HG03354 (cell line): Measurements from ENCODE around the gene MAST4.

ENCODE experiments used
- ATAC-seq: cut with Tn5 transposase; IDR thresholded peaks from one replicate; pipeline ENCODE4 v1.9.1; 2021; ENCODE audit warnings: mild to moderate bottlenecking; ENCODE audit not compliant: unreplicated experiment, poor library complexity, severe bottlenecking

MAST4 gene

GRCh38 chr5:66859526-66859925, 263.3 kb downstream of the MAST4 start:
- no peak for ATAC-seq

DNA sequence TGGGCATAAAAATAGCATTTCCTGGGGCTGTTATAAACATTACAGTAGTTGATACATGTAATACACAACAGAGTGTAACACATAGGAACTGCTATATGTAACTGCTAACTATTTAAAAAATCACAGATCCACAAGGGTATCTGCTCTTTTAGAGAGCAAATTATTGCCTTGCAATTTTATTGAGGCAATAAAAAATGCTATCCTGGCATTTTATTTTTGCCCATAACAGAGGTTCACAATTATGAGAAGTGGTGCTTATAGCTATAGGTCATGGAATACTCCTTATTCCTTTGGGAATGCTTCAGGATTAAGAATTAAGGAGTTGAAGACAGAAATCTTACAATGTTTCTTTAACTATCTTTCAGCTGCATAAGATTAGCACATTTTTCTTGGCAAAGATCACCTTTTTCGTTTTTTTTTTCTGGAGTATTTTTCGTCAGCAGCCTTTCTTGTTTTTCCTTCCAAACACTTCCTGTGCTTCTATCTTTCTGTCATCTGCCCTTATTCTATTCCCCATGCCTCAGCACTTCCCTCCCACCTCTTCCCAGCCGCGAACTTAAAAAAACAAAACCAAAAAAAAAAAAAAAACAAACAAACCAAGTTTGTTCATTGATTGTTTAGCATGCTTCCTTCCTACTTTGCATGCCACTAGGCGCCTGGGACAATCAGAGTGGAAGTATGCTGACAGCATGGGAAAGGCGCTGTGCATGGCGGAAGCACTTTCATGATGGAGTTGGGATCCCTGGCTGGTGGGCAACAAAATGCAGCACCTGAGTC, 264.2 kb downstream of the MAST4 start:
- ATAC-seq = no peak

GRCh38 chr5:66861402-66861801, 265.2 kb downstream of the MAST4 start:
- no peak for ATAC-seq

- no peak for ATAC-seq
Measured at GRCh38 chr5:66862020-66862419, 265.8 kb downstream of the MAST4 start.

DNA sequence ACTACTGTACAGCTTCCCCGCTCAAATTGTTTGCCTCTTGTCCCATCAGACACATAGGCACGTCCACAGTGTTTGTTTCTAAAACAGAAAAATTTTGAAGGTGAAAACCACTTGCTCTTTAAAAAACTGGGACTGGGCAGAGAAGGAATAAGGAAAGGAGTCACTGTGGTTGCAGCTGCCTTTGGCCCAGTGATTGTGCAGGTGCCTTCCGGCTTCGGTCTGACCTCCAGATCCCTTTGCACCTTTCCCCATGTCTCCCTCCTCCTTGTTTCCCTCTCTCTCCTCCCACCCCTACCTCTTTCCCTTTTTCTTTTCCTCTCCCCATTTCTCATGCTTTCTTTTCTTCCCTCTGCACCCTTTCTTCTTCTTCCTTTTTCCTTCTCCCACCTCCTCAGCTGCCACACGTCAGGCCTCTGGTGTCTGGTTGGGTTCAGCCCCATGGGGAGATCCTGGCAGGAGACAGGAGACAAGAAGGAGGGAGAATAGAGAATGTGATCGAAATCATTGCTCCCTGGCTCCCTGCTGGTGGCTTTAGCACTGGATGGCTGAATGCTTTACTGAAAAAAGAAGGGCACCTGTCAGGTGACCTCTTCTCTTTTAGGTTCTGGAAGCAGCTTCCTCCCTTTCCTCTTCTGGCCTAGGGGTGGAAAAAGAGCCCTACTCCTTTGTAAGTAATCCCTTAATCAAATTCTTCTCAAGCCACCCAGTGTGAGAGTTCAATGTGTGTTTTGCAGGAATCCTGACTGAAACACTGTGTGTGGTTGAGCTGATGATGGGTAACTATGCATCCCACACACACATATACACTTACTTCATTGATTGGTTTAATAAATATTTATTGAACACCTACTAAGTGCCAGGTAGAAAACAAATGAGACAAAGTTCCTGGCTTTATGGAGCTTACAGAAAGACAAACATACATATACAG, 267.3 kb downstream of the MAST4 start:
- no peak for ATAC-seq

DNA sequence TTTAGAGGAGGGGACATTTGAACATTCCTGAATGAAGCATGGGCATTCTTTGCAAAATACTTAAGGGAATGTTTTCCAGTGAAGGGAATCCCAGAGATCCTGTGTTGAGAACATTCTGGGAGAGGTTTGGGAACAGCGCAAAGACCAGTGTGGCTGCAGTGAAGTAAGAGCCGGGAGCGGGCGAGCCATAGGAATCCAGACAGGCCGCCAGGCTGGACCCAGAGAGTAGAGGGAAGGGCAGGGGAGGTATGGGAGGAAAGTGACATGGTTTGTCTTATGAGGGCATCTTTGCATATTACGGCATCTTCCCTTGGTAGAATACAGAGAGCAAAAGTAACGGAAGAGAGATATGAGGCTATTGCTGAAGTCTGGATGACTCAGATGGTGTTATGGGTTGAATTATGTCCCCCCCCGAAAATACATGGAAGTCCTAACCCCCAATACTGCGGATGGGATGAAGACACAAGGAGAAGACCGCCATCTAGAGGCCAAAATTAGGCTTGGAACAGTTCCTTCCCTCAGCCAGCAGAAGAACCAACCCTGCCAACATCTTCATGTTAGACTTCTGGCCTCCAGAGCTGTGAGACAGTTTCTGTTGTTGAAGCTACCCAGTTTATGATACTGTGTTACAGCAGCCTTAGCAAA, 268.2 kb downstream of the MAST4 start:
- ATAC-seq = no peak

DNA sequence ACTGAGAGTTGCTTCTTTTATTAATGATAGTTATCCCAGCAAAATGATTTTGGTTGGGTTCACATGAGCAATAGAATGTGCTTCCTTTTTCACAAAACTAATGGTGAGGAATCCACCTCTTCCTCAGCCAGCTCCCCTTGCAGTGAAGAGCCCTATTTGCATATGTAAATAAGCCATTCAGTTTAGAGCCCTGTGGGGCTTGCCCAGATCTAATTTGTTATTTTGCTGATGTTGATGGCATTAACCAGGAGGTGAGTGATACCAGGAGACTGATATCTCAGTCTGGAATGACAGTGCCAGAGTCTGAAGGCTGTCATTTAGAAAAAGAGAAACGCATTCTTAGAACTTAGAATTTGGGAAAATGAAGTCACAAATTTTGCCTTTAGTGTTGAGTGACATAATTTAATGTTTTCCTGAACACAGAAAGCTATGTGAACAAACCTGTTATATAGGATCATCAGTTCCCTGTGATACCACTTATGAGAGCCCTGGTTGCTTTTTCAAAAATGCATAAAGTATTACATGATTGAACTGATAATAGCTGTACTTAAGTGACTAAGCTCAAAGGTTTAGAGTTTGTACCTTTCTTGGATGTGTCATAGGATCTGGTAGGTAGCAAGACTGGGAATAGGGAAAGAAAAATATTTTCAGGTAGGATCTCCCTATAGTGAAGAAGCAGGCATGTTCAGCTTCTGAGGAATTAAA, 271.6 kb downstream of the MAST4 start:
- no peak for ATAC-seq

- no peak for ATAC-seq
Measured at GRCh38 chr5:66869347-66869746, 273.2 kb downstream of the MAST4 start.

DNA sequence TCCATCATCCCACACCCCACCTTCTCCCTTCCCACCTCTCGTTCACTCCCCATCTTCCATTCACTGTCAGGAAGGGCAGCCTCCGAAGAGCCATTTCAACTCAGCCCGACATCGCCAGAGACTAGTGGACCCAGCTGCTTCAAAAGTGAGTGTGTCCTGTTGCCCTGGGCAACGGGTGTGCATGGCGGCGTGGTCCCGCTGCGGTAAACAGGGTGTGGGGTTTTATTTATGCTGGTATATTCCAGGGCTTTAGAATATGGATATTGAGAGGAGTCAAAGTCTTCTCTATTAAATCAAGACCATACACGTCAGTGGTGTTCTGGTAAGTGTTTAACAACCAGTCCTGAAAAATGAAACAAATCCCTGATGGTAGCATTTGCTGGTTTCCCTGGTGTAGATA, 274.5 kb downstream of the MAST4 start:
- no peak for ATAC-seq

DNA sequence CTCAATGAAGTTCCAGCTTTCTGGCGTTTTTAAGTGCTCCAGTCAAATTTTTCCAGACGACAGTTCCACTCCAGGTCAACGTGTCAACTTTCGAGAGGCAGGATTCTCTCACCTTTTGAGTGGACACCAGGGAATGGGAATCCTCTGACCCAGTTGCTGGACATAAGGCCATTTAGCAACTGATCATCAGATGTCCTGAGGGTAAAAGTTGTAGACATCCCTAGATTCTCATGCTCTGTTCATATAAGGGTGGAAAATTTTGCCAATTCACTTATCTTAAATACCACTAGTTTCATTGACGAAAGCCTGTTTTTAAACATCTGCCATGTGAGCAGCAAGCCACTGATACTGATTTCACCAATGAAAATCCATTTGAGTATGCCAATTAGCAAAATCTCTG, 275.5 kb downstream of the MAST4 start:
- ATAC-seq = no peak

DNA sequence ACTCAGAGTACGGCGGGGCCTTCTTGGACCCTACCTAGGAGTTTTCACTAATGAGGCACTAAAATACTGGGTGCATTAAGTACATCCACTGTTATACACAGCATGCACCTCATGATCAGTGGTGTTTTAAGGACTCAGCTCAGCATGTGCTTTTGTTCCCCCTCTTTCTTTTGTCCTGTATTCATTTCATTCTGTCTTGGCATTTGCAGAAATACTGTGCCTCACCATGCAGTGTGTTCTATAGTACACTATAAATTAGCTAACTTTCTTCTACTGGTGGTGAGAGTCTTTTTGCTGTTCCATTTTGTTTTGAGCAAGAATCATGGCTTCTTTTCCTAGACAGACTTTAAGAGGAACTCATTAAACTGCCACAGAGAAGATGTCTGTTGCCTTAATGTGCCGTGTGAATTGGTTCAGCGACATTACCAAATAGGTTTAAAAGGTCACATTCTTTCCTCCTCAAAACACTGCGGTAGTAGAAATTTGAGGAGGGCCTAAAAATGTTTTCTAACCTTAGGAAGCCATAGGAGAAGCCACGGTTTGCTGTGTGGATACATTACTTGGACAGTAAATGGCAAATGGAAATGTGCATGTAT, 276.6 kb downstream of the MAST4 start:
- no peak for ATAC-seq

- no peak for ATAC-seq
Measured at GRCh38 chr5:66874004-66874403, 277.8 kb downstream of the MAST4 start.

DNA sequence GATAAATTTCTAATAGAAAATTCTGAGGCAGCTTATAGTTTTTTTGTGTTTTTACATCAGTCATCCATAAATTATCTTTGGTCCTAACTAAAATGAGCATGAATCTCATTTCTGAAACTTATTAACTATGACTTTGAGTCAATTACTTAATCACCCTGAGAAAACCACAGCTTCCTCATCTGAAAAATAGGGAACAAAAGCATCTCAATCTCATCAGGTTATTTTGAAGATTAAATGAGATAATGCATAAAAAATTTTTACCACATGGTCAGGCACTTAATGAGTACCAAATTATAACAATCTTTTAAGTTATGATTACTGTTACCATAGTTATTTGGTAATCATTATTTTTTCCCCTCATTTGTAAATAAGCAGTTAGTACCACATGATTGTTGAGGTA, 279.1 kb downstream of the MAST4 start:
- ATAC-seq = no peak

- no peak for ATAC-seq
Measured at GRCh38 chr5:66876266-66876807, 280.1 kb downstream of the MAST4 start.

DNA sequence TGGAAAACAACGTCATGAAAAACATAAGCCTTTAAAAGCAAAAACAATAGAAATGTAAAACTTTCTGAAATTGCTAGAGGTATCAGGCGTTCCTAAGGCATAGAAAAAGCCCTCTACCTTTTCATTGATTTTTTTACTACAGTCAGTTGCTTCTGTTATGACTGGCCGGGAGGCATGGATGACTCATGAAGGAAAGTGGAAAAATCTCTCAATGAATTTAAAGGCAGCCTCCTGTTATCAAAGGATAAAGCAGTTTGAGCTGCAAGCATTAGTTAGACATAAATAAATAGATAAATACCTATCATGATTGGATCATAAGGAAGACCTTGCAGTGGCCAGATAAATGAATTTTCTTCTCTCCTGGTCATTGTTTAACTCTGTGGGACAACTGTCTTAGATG, 281.6 kb downstream of the MAST4 start:
- no peak for ATAC-seq

- ATAC-seq = no peak
Measured at GRCh38 chr5:66880401-66880800, 284.2 kb downstream of the MAST4 start.

DNA sequence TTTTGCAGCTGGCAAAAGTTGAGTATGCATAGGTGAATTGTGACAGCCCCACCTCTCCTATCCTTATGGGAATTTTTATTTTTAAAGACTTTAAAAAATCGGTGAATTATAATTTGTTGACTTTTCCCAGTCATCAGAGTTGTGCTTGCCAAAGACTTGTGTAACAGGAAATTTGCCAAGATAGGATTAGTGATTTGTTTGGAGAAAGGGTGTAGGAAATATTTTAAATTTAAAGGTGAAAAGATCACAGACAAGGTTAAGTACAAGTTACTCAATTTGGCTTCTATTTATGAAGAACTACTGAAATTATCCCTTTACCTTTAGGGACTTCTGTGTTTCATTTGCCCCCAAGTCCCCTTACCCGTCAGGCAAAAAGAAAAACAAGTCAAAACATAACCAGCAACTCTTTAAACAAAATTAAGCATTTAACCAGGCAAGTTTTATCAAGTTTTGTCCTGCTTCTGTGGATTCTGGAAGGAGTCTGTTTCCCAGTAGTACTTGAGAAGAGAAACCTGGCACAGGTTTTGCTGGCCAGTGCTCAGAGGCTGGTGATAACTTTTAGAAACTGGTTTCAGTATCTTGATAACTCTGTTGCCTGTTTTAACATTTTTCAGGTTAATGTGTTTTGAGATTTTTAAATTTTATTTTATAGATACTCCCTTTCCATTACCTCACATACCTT, 285.4 kb downstream of the MAST4 start:
- no peak for ATAC-seq

DNA sequence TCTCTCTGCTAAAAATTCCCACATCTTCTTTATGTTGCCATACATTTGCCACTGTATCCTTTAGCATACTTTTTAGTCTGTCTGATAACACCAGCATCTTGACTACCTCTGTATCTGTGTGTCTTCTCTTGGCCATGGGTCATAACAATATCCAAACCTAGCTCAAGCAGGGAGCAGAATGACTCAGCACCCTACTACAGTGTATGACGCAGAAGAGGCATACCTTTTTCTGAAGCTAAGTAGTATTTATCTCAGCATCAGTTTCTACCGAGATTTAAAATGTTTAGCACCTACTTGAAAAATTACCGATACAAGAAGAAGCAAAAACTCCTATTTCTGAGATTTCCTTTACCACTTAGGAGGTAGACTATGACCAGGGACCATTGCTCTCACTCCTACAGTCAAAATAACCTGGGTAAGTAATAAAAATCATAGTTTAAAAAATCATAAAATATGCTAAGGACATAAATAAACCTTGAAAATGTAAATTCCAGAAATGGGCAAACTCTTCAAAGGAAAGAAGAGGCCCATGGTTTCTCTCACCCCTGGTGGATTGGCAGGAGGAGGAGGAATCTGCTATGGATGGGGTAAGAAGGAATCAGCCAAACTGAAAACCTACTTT, 286.5 kb downstream of the MAST4 start:
- no peak for ATAC-seq
